ENCODE data around the gene TSPAN1.

Gene TSPAN1

DNA sequence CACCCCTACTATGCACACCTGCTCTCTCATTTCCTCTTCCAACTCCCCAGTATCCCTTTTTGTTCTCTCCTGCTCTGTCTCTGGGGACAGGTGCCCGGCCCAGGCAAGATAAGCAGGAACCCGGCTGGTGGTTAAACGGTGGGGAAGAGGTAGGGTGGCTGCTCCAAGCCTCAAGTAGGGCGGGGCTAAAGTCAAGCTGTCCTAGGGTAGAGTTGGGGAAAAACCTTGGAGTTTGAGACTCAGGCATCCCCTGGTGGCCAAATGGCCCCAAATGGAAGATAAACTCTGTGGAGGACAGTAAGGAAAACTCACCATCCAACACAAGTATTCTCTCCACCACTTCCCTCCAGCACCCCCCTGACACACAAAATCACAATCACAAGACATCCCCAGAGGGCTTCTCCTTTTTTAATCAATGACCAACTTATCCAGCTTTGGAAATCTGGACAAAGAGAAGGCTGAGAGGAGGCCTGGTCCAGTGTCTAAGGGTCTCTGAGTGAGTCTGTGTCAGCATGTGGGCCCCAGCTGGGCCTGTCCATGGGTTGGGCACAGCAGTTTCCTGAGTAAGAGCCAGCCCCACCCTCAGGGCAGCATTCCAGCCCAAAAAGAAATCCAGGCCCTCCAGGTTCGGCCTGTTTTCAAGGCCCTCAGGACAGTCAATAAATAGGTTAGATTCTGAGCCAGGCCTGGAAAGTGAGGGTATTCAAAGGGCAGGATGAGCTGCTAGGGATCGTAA lies 13.6 kb downstream of the TSPAN1 start:
- DNase-seq = no peak

DNA sequence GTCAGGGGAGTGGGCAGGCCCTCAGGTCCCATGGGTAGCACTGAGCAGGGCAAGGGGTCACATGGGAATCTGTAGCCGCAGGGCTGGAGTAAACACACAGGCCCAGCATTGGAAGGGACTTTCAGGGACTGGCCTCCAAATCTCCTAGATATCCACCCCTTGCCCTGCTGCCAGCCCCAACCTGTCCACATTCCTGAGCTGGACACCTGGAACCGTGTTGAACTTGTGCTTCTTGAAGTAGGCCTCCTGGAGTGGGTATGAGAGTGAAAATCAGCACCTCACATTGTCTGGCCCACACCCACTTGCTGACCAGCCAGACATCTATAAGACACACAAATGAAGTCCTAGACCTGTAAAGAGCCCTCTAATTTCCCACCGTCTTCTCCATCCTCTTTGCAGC lies 15.7 kb downstream of the TSPAN1 start:
- DNase-seq = no peak

GRCh38 chr1:46191033-46191701 lies 16.3 kb downstream of the TSPAN1 start:
- DNase-seq = no peak

DNA sequence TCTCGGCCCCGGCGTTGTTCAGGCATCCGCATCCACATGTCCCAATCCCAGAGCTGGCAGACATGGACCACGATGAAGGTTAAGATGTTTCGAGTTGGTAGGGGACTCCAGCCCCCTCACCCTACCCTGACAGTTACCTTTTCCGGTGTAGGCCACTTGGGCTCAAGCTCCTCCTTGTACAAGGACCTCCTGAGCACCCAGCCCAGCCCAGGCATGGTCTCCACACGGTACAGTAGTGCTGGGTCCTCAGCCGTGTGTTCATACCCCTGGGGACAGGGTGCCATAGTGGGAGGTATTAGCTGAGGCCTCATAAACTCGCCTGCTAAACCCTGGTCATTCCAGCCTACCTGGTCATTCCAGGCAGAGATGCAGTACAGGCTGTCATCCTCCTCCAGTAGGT lies 17.3 kb downstream of the TSPAN1 start:
- DNase-seq = no peak

DNA sequence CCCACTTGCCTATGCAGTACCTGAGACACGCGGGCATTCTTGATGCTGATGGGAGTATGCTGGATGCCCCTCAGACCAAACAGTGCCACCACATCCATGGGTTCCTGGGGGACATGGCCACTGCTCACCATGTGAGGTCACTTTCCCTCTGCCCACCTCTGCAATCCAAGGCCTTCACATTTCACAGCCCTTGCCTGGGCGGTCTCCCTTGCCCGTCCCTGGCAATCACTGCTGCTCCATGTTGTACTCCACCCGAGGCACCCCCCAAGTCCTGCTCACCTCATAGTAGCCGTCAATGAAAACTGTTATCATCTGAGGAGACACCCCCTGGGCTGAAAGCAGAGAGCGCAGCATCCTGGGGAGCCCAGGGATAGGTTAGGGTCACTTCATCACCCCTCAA lies 18.4 kb downstream of the TSPAN1 start:
- no peak for DNase-seq

- no peak for DNase-seq
Observed at GRCh38 chr1:46193984-46194570, 19.2 kb downstream of the TSPAN1 start.

- DNase-seq = no peak
Observed at GRCh38 chr1:46194641-46195193, 19.8 kb downstream of the TSPAN1 start.

- no peak for DNase-seq
Observed at GRCh38 chr1:46196609-46197008, 21.7 kb downstream of the TSPAN1 start.

DNA sequence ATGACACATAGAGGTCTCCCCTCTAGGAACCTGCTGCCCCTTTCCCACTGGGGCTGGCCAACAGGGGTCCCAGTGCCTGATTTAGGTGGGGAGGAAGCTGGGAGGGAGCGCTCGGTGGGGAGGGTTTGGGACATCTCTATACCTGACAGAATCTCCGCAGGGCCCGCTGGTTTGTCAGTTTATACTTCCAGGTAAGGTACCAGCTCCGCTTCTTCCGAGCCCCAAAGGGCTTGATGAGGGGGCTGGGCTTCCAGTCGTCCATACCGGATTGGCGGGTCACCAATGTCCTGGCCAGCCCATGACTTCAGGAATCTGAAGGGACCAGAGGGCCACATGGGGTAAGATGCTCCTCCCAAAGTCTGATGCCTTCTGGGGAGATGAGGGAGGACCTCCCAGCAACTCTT lies 22.7 kb downstream of the TSPAN1 start:
- no peak for DNase-seq

DNA sequence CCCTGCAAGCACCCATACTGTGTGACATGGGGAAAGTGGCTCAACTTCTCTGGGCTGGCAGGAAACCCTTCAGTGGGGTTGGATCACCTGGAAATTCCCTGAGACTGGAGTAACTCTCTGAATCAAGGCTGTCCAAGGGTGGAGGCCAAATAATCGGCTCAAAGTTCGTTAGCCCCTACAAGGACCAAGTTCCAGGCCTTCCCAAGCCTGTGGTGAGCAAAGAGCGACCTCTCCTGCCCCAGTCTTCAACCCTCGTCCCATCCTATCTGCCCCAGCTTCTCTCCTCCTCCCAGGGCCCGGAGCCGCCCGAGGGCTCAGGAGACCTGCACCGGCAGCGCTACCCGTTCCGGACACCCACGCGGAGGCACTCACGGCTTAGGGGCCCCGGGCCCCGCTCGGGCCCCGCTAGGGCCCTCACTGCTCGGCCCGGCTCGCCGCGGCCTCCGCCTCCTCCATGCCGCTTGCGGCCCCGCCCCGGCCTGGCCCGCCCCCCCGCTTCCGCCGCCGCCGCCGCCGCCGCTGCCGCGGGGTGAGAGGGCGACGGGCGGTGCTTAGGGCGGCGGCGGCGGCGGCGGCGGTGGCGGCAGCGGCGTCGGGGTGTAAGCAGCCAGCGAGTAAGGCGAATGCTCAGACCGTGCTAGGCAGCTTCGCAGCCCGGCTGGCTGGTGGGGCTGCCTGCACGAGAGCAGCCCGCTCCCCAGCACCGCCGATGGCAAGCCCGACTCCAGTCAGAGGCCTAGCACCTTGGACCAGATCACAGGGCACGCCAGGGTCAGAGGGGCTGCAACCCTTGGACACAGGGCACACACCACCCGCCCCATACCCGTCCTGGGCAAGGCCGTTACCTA lies 23.3 kb downstream of the TSPAN1 start, which contains the start of gene POMGNT1:
Gene POMGNT1, minus strand, starts transcription at position 471 of the 848 bp plus-strand sequence. CDS start 613 bp downstream, outside the sequence.
- DNase-seq = peak; percentile 40

GRCh38 chr1:46199233-46199749 lies 24.4 kb downstream of the TSPAN1 start:
- DNase-seq = no peak

- DNase-seq = no peak
Observed at GRCh38 chr1:46203738-46204405, 29.0 kb downstream of the TSPAN1 start.

DNA sequence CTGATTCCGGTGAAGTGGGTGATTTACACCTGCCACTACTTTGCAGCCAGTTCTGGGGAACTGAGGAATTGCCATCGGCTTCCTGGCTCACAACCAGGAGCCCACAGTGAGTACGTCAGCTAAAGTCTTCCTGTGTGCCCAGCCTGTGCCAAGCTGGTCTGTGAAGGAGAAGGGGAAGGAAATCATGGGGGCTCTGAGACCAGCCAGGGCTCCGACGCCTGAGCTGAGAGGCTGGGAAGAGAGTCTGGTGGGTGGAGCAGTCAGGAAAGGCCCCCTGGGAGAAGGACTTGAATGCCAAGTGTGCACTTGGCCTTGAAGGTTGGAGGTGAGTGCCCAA lies 29.5 kb downstream of the TSPAN1 start:
- DNase-seq = no peak

DNA sequence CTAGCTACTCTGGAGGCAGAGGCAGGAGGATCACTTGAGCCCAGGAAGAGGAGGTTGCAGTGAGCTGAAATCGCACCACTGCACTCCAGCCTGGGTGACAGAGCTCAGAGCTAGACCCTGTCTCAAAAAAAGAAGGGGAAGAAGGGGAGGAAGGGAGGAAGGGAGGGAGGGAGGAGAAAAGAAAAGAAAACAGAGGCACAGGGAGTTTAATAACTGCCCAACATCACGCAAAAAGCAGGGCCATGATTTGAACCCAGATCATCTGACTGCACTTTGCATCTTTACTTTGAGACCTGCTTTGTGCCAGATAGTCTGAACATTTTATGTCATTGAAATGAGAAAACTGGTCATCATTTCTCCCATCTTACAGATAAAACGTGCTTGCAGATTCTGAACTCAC lies 30.3 kb downstream of the TSPAN1 start:
- no peak for DNase-seq

- DNase-seq = no peak
Observed at GRCh38 chr1:46205791-46206190, 30.9 kb downstream of the TSPAN1 start.

DNA sequence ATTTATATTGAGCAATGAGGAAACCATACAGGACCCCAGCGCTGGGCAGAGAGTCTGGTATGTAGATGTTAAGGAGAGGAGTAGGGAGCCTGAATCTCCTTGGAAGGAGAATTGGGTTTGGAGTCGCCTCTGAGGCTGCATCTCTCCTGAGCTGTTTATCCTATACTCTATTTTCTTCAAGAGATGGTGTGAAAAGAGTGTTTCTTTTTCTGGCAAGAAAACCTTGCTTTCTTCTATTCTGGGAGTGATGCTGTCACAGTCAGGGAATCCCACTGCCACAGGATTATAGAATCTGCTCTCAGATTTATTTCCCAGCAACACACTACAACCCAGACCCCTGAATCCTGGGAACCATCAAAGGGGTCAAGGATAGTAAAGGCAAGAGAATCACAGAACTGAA lies 31.5 kb downstream of the TSPAN1 start:
- no peak for DNase-seq

DNA sequence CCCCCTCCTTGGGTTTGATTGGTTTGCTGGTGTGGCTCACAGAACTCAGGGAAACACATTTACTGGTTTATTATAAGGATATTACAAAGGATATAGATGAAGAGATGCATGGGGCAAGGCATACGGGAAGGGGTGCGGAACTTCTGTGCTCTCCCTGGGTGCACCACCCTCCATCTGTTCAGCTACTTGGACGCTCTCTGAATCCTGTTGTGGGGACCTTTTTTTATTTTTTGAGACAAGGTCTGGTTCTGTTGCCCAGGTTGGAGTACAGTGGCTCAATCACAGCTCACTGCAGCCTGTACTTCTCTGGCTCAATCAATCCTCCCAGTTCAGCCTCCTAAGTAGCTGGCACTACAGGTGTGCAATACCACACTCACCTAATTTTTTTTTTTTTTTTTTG lies 35.7 kb downstream of the TSPAN1 start:
- no peak for DNase-seq

- DNase-seq = no peak
Observed at GRCh38 chr1:46211051-46211450, 36.2 kb downstream of the TSPAN1 start.

DNA sequence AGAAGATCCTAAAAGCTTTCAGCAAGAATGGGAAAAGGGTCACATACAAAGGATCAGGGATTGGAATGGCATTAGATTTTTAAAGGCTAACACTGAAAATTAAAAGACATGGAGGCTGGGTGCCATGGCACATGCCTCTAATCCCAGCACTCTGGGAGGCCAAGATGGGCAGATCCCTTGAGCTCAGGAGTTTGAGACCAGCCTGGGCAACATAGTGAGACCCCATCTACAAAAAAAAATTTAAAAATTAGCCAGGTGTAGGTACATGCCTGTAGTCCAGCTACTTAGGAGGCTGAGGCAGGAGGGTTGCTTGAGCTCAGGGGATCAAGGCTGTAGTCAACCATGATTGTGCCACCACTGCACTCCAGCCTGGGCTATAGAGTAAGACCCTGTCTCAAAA lies 40.6 kb downstream of the TSPAN1 start:
- no peak for DNase-seq

DNA sequence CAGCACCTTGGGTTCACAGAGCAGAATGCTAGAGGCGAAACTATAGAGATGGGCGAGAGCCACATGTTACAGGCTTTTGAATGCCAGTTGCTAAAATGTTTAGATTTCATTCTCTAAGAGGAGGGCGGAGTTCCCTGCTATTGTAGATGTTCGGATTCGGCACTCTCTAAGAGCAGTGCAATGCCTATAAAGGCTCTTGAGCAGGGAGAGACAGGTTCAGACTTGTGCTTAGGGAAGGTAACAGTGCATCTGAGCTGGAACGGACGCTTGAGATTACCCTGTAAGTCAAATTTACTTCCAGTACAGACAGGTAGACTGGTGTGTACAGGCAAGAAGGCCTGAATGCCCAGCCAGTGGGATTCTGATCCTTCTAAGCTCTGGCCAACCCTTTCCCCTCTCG lies 43.6 kb downstream of the TSPAN1 start:
- no peak for DNase-seq

DNA sequence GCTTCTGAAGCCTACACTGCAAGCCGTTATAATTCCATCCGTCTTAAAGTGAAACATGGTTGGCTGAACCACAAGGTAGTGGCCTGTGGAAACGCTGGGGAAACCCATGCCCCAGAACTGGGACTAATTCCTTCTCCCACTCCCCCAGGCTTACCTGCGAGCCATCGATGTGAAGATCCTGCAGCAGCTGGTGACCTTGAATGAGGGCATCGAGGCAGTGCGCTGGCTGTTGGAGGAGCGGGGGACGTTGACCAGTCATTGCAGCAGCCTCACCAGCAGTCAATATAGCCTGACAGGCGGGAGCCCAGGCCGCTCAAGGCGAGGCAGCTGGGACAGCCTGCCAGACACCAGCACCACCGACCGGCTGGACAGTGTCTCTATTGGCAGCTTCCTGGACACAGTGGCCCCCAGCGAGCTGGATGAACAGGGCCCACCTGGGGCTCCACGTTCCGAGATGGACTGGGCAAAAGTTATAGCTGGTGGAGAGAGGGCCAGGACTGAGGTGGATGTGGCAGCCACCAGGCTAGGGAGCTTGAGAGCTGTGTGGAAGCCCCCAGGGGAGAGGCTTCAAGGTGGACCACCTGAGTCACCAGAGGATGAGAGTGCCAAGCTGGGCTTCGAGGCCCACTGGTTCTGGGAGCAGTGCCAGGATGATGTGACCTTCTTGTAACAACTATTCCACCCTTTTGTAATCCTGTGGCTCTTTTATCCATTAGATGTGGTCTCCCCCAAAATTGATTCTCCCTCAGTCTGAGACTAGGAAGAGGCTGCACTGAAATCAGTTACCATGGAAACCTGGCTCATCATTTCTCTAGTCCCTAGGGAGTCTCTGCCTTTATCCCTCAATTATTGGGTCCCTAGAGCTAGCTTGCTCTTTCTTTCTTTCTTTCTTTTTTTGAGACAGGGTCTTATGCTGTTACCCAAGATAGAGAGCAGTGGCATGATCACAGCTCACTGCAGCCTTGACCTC lies 44.9 kb downstream of the TSPAN1 start:
- DNase-seq = no peak
